ENCODE results near the gene LY6G6F.

Gene LY6G6F

DNA sequence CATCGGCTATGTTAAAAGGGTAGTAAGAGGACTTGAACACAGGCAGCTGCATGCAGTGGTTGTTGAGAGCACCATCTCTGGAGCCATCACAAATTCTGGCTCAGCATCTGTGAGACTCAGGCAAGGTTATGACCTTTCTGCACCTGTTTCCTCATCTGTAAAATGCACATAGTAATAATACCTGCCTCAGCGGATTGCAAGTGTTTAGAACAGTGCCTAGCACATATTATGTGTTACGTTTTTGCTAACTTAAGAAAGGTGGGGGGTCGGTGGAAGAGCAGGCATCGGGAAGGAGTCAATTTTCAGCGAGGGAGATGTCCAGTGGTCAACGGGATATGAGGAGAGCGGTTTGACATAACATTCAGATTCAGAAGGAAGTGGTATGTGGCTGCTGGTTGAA is 28.7 kb upstream of the LY6G6F start:
- DNase-seq: no peak

DNA sequence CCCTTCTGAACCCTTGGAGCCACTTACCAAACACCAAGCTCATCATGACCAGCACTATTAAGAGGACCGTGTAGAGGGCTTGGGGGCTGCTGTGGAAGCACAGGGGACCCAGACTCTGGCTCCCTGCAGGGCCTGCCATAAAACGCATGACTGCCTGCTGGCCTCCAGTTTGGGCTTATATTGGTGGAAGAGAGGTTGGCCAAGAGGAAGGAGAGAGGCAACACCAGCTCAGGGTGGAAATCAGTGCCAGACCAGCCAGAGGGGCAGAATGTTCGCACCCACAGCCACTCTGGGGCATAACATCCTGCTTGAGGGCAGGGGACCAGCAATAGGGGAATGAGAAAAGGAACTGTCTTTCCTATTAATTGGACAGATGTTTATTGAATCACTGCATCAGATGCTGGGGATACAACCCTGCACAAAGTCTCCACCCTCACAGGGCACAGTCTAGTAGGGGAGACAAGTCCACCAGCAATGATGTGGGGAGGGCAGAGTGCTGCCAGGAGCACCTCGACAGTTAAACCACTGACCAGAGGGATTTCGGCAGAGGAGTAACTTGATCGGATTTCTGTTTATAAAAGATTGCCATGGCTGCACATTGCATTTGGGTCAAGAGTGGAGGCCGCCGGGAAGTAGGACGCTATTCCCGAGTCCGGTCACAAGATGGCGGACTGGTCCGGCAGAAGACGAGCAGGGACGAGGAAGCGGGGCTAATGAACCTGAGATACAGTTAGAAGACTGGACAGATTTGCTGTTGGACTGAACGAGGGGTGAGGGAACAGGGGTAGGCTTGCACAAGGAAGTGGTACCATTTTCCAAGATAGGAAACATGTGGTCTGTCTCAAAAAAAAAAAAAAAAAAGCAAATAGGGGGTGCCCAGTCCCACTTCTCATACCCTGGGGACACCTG is 26.2 kb upstream of the LY6G6F start, which contains the start of gene LY6G5C:
LY6G5C (minus strand) TSS at position 842 of the 909 bp plus-strand sequence; CDS start at position 148, 694 bp downstream.
- DNase-seq: peak; percentile 74 to 77

DNA sequence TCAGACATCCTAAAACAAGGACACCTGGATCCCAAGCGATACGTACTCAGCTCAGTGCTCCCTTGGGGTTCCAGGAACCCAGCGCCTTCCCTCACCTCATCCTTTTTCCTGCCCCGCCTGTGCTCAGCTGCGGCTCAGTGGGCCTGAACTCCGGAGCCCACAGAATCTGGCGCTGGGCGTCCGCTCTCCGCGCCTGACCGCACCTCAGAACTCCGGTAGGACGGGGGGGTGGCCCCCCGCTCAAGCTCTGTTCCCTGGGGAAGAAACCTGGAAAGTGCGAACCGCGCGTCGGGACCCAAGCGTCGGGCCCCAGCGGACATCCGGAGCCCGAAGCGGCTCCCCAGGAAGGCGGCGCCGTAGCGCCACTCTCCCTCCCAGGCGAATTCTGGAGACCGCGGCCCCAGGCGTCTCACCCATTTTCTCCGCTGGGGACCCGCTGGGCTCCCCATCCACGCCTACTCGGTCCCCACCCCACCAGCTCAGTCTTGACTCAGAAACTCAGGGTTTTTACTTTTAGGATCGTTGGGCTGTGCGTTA is 25.5 kb upstream of the LY6G6F start:
- DNase-seq: peak; percentile 28 to 56

DNA sequence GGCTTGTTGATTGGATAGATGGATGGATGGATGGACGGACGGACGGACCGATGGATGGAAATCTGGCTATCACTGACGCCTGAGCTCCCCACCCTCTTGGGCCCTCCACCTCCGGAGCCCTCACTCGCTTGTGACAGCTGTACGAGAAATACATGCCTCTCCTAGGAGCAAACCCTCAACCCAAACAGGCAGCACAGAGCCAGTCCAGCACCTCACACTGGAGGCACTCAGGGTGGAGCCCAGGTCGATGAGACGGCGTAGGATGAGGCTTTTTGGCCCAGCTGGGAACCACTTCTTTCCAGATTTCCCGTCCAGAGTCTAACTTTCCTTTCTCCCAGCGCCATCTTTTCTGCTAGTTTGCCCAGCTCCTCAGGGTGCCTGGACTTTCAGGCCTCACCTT is 23.1 kb upstream of the LY6G6F start:
- DNase-seq: no peak

DNA sequence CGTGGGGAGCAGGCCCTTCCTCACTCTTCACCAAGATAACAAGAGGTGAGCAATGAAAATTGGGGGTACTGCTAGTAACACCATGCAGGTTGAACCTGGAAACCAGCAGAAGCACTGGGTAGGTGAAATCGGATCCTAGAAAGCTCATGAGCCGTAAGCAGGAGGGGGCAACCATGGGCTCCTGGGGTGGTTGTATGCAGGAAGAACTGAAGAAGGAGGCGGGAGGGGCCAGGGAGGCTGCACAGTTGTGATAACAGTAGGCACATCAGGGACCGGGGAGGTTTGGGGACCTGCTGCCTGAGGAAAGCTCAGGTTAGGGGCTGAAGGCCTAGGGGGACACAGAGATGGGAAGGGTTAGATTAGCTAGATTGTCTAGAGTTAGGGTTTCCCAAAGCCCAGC is 20.2 kb upstream of the LY6G6F start:
- DNase-seq: no peak

DNA sequence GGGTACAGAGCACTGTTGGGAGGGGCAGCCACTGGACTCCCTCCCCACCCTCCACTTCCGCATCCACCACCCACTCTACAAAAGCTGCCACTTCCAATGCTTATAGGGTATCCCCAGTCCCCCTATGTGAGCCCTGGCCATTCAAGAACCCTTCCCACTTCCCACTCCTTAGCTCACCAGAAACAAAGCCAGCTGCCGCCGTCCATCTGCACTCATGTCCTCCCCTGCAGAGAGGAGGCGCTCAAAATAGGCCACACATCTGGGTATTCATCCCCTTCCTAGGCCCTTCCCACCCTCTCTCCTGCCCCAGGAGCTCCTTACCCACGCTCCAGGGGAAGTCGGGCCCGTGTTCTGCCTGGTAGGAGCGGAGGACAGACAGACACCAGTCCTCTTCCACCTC is 19.3 kb upstream of the LY6G6F start:
- DNase-seq: no peak

DNA sequence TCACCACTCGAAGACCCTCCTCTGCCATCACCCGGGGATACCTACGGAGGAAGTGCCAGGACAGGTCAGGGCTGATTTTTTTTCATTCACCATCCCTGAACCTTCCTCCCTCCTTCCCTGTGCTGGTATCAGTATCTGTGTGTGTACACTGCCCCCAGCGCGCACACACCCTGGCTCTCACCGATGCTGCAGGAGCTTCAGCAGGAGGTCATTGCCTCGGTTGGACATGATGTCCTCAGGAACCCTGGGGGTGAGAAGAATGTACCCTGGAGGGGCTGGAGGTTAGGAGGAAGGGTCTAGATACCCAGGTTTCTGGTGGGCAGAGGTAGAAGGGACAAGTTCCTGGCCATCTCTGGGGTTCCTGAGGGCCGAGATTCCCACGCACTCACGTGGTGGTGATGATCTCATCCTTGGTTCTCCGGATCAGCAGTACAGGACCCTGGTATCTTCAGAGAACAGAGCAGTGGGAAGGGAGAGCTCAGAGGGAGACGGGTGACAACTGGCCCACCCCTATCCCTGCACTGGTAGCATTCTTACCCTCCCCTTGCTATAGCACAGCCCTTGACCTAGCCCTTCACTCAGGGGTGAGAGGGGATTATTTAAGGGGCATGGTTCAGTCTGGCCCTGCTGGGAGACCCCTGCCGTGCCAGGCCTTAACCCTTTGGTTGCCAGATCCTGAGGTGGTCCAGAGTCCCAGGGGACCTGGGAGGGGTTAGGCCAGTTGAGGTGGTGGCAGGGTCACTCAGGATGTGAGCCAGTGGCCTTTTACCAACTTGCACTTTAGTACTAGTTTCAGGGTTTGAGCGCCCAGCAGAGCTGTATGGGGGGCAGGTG is 18.6 kb upstream of the LY6G6F start:
- DNase-seq: no peak

DNA sequence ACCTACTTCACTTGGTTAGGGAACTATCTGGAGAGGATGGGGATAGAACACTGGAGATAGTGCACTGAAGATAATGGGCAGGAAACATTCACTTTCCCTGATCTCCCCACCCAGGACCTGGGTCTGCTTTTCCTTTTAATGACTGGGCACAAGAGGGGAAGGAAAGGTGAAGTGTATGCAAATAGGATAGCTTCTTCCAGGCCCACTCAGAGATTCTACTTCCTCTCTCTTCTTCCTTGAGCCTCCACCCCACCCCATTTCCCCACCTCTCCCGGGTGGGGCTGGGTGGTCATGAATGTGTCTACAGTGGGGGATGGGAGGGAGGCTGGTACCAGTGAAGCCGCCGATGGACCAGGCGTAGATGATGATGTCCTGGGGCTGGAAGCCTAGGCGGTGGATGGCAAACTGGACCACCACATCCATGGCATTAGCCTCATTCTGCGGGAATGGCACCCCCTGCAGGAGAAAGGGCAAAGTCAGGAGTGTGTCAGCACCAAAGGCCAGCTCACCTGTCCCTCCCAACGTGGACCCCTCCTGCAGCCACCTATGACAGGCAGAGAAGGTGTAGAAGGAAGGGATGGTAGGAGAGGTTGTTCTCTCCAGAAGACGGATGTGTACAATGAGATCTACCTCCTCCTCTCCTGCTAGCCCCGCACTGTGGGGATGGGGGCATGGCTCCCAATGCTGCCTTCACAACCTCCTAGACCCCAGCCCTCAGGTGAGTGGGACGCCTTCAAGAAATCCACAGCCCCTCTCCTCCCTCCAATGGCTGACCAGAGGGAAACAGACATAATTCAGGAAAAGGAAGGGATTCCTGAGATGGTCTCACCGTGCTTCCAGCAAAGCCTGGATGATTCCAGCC is 17.2 kb upstream of the LY6G6F start:
- no peak for DNase-seq

DNA sequence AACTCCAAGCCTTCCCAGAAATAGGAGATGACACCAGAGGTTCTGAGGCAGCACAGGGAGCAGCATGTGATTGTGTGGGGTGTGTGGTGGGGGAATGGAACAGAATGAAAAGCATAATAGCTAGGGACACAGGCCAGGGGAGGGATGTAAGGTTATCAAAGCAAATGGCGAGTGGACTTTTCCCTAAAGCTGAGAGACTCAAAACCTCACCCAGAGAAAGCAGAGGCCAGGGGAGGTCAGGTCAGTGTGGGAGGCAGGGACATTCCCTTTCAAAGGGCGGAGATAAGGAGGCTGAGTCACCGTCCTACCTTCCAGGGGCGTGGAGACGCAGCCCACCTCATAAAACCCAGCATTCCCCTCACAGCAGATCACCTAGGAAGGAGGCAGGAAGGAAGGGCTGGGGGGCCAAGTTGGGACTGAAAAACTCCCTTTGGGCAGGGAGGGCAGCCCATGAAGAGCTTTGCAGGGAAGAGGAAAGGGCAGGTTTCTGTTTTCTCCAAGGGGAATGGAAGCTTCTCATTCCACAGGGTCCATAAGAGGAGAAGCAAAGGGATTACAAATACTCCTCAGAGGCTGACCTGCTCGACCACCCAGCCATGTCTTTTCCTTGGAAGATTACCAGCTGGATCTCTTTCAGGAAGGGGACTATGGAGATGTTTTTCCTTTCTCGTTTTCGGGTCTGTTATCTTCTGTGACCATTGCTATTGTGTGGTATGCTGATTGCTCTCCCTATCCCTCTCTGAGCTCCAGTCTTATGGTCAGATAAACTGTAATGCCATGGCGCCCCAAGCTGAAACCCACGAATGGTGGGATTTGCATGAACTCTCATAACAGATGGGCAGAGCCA is 16.2 kb upstream of the LY6G6F start:
- no peak for DNase-seq

DNA sequence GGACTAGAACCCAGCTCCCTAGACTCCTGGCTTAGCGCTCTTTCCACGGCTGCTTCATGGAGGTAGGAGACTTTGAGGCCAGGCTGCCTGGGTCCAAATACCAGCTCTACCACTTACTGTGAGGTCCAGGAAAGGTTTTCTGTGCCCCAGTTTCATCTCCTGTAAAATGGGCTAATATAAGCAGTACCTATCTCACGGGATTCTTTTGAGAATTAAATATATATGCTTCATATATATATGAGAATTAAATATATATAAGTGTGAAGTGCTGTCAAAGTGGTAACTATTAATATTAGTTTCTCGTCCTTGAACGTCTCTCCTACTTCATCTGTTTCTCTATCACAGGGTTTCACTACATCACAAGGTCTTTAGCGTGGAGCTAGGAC is 15.6 kb upstream of the LY6G6F start:
- no peak for DNase-seq

DNA sequence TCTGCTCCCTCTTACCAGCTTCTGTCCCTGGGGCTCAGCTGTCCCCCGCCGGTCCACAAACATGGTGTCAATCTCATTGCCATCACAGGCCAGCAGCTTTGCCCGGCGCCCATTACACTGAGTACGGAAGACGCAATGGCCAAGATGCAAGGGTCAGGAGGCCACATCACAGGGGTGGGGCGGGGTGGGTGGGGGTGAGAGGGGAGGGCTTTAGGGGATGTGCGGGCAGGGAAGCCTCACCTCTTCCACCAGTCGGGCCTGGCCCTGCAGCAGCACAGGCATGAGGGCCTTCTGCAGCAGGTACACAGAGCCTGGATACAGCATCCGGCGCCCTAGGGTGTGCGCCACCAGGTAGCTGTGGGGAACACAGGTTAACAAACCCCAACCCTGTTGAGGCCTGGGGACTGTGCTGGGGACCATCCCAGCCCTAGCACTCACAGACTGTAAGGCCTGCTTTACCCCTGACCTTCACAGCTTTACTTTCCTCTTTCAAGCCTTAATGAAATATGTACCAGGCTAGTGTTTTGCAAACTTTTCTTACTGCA is 15.0 kb upstream of the LY6G6F start:
- no peak for DNase-seq

DNA sequence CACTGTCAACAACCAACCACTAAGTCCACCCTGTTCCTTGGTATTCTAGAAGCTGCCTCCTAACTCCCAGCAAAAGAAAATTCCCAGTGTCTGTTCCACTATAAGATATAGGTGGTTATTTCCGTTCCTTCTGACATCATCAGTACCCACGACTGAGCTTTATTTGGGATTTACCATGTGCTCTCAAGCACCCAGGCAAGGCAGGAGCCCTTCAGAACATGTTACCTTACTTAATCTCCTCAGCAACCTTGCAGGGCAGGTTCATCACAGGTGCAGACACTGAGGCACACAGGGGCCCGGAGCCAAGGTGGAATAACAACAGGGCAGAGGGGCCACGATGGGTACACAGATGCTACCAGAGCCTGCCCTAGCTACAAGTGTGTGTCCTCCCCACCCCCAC is 14.3 kb upstream of the LY6G6F start:
- no peak for DNase-seq

DNA sequence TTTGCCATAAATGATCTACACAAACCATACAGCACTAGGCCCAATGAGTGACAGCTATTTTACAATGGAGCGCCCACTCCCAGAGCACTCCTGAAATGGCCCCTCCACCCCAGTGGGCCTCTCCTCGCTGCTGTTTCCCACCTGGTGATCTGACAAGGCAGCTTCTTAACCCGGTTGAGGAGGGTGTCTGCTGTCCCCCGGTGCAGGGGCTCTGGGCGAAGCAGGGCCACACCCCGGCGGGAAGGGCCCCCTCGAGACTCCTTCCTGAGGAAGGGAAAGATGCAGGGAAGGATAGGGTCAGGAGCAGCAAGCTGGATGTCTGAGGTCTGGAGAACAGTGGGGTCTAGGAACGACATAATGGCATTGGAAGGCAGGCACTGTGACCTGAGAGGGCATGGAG is 13.8 kb upstream of the LY6G6F start:
- DNase-seq: no peak

DNA sequence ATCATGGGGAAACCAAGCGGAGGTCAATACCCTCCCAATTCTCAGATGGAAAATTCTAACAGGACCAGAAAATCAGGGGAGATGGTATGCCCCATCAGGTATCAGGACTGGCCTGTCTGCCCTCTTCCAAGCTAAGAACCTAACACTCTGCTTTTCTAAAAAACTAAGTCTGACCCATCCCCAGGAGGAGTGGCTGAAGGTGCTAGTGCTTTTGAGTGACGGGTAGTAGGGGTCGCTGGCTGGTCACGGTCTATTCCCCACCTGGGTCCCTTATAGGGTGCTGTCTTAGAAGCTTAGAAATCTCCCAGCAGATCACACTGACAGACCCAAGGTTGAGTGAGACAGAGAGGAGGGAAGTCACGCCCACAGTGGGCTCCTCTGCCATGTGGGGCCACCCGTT is 13.1 kb upstream of the LY6G6F start:
- no peak for DNase-seq

DNA sequence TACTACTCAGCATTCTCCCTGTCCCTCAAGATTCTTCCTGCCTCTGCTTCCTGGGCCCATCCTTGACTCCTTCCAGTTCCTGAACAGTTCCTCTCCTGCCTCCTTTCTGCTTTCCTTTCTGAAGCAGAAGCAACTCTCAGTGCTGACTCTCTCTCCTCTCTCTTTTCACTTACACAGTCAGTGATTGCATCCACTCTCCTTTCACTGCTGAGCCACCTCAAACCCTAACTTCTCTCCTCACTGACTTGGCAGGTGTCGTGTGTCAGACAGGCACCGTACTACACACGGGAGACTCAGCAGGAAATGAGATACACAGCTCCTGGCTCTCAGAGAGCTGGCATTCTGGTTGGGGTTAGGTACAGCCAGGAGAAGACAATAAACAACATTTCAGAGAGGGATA is 9.1 kb upstream of the LY6G6F start:
- DNase-seq: no peak

DNA sequence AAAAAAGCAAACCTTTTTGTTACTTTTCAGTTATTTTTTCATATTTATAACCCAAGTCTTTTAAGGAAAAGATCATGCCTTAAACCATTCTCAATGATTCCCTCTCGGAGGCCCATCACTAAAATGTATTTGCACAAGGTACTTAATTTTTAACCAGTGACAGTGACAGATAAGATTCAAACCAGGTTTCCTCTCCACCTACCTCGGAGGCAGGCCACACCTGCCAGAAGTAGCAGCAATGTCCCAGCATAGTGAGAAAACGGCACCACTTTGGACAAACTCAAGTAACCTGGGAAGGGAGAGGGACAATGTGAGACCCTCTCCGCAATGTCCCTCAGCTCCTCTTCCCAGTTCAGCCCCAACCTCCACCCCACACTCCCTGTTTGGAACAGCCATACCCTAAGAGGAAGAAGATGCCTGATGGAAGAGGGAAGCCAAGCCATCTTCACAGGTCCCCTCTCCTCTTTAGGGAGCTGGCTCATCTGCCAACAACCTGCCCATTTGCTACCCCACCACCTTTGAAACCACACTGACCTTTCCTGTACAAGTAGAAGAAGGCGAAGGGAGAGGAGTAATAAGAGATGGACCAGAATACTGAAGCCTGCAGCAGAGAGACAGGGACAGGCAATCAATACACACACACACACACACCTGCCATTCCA is 5.8 kb upstream of the LY6G6F start:
- DNase-seq: no peak

DNA sequence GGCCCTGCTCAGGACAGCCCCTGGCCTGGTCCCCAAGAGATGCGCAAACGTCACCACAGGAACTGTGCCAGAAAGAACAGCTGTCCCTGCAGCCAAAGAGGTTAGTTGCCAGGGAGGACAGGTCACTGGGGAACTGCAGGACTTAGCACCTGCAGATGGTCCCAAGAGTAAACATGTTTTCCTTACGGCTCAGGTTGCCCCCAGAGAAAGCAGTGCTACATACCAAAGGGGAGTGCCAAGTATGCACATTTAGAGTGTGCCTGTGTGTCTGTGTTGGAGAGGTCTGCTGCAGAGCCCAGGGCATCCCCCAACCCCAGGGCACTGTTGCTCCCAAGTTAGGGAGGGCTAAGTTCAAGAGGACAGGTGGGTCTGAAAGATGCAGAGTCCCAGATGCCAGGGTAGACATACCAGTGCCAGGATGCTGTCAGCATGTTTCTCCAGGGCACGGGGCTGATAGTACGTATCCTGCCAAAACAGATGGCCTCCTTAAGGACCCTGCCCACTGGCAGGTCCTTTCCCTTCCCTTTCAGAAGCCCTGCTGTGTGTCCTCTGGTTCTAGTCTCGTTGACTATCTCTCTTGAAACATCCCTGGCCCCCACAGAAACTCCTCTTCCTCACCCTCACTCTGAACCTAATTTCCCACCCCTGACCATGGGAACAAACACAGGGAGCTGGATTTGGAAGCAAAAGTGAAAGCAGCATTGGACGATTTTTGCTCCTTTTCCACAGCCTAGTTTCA is 4.8 kb upstream of the LY6G6F start:
- DNase-seq: peak in 1 of 2 experiments; percentile 16

DNA sequence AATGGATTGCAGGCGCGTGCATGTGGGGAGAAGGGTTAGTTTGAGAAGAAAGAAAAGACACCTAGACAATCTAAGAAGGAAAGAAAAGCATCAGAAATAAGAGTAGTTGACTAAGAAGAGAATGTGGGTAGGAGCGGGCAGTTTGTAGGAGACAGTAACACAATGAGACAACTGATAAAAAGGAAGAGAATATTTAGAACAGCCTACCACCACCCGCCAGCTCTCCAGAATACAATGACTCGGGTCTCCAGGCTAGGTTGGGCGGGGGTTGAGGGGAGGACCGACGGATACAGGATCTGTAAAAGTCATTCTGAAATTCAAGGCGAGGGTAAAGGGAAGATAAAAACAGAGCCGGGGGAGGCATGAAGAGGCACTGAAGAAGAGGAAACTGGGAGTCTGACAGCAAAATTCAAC is 4.3 kb upstream of the LY6G6F start:
- DNase-seq: no peak

DNA sequence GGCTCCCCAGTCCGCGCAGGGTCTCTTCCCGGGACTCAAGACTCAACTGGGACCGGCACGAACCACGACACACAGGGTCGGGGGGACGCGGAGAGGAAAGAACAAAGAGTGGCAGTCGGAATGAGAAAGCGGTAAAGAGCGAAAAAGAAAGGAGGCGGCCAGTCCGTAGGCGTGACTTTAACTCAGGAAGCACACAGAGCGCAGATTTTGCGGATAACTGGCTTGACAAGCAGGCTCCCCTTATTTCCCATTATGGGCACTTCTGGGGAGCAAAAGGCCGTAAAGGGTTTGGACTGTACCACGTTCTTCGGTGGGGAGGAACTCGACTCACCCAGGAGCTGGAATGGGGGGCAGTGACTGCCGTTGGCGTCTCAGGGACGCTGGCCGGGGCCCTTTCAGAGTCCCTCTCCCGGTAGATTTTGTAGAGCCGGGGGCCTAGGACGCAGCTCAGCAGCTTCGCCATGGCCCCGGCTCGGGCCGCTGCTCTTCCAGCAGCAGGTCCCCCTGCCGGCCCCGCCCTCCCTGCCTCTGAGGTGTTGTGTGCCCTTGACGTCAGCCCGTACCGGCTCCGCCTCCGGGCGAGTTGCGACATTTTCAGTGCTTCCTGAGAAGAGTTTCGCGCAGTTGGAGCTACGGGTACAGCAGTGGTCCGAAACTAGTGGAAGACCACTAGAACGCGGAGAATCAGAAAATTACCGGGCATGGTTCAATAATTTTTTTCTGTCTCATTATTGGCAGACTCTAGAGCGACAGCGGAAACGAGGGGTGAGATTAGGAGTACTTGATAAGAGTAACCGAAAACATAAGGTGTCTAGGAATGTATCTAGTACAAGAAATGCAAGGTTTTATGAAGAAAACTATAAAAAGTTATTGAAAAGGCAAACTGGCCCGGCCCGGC is 3.6 kb upstream of the LY6G6F start, which contains the start of gene ABHD16A:
ABHD16A (minus strand) TSS at position 506 of the 898 bp plus-strand sequence; CDS start at position 463, 43 bp downstream.
- DNase-seq: peak; percentile 95 to 97
